Endodermal cell (in vitro differentiated cells): Measurements from ENCODE around the gene DRD3. TPM values are rescaled to one million over a fixed set of nuclear protein-coding genes. Genes with fewer than 3 reads are reported as not detected.

Experiments used
- DNase-seq: peaks from one replicate; pipeline ENCODE4 v3.0.0-alpha.2; 2017
- H3K27ac ChIP-seq: 2 replicates; pipeline ENCODE4 v1.5.1; 2013; ENCODE audit warnings: mild to moderate bottlenecking, low read depth, low read length, moderate library complexity
- H3K27me3 ChIP-seq: 2 replicates; pipeline ENCODE4 v1.6.1; 2013; ENCODE audit warnings: mild to moderate bottlenecking, low read length, moderate library complexity; ENCODE audit not compliant: insufficient read depth, control insufficient read depth, poor library complexity, severe bottlenecking
- H3K36me3 ChIP-seq: 2 replicates; pipeline ENCODE4 v1.7.0; 2013; ENCODE audit warnings: mild to moderate bottlenecking, low read length, moderate library complexity; ENCODE audit not compliant: control insufficient read depth, insufficient read depth
- H3K4me1 ChIP-seq: one replicate; pipeline ENCODE4 v1.7.0; 2013; ENCODE audit warnings: low read length; ENCODE audit not compliant: control insufficient read depth, insufficient read depth
- H3K4me3 ChIP-seq: 2 replicates; pipeline ENCODE4 v1.5.1; 2013; ENCODE audit warnings: mild to moderate bottlenecking, low read length, moderate library complexity
- H3K9ac ChIP-seq: 2 replicates; pipeline ENCODE4 v1.6.1; 2013; ENCODE audit warnings: mild to moderate bottlenecking, low read length, moderate library complexity; ENCODE audit not compliant: poor library complexity, severe bottlenecking; ENCODE audit errors: extremely low read depth
- H3K9me3 ChIP-seq: 2 replicates; pipeline ENCODE4 v1.6.1; 2013; ENCODE audit warnings: mild to moderate bottlenecking, low read length, moderate library complexity; ENCODE audit not compliant: control insufficient read depth
- H3K27ac Mint-ChIP-seq: 2 replicates; pipeline ENCODE4 v1.8.0; 2020; ENCODE audit warnings: mixed read lengths
- H3K27me3 Mint-ChIP-seq: 2 replicates; pipeline ENCODE4 v1.8.0; 2021; ENCODE audit warnings: mild to moderate bottlenecking, mixed read lengths; ENCODE audit not compliant: insufficient read depth
- H3K36me3 Mint-ChIP-seq: 2 replicates; pipeline ENCODE4 v1.8.0; 2020; ENCODE audit warnings: low read depth, mixed read lengths
- H3K4me1 Mint-ChIP-seq: 2 replicates; pipeline ENCODE4 v1.8.0; 2020; ENCODE audit warnings: mixed read lengths
- H3K4me3 Mint-ChIP-seq: 2 replicates; pipeline ENCODE4 v1.8.0; 2020; ENCODE audit warnings: mild to moderate bottlenecking, moderate library complexity, mixed read lengths
- H3K9me3 Mint-ChIP-seq: 2 replicates; pipeline ENCODE4 v1.8.0; 2020; ENCODE audit warnings: mild to moderate bottlenecking, mixed read lengths
- WGBS, 2 experiments: methylation state at CpG; one replicate each; pipeline versions ENCODE4 v1.1.5 to v1.1.7; 2013; ENCODE audit warnings: missing lambda C conversion rate in 2 of 2, mixed read lengths in 1 of 2; ENCODE audit not compliant: insufficient coverage in 1 of 2, insufficient read length in 1 of 2; 5-methylcytosine and 5-hydroxymethylcytosine counted together
- total RNA-seq, 2 donors: library from RNA; stranded (reverse); fragmentation: NEBNext Ultra II Directional in 1 of 2; extraction: Animal tissue kit (Norgen Biotek cat#: 25700) in 1 of 2; gene quantifications; 2 replicates in 1 of 2; 3 replicates in 1 of 2; pipeline ENCODE4 v1.2.1, GENCODE V29; 2021
- TF ChIP-seq, protein P1 (sequence below): fragments of 200-600 bp; sonication (generic); conservative IDR thresholded peaks from 2 replicates; pipeline ENCODE4 v1.5.0; 2021; ENCODE audit warnings: antibody characterized with exemption, mild to moderate bottlenecking

DRD3 gene
- total RNA-seq, 2 donors from 2014 or later: not detected

DNA sequence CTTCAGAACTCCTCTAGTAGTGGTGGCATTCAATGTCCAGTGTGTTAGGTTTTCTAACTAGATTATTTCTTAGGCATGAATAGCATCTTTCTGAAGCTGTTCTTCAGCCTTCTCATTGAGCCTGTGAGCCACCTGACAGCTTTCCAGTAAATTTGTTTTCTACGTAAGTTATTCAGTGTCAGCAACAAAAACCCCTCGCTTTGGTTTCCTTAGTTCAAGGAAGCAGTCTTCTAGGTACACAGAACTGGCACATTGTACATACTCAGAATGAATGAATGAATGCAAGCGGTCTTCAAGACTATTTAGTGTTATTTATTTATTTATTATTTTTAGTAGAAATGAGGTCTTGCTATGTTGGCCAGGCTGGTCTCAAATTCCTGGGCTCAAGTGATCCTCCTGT is 44.9 kb downstream of the DRD3 start:
- H3K4me1 Mint-ChIP-seq: no peaks in the 10 kb centered on the region
- H3K27me3 Mint-ChIP-seq: no peaks in the 10 kb centered on the region
- Histone ChIP-seq H3K4me3 (no peak overlapping the region), H3K36me3 (no peaks in the 10 kb centered on the region), H3K27me3 (no peaks in the 10 kb centered on the region), H3K9ac (no peak overlapping the region), H3K27ac (no peak overlapping the region), H3K9me3 (no peaks in the 10 kb centered on the region), H3K4me1 (no peaks in the 10 kb centered on the region)
- no peak overlapping the region for H3K4me3 Mint-ChIP-seq
- no peak overlapping the region for H3K27ac Mint-ChIP-seq
- TF ChIP-seq, protein P1, sequence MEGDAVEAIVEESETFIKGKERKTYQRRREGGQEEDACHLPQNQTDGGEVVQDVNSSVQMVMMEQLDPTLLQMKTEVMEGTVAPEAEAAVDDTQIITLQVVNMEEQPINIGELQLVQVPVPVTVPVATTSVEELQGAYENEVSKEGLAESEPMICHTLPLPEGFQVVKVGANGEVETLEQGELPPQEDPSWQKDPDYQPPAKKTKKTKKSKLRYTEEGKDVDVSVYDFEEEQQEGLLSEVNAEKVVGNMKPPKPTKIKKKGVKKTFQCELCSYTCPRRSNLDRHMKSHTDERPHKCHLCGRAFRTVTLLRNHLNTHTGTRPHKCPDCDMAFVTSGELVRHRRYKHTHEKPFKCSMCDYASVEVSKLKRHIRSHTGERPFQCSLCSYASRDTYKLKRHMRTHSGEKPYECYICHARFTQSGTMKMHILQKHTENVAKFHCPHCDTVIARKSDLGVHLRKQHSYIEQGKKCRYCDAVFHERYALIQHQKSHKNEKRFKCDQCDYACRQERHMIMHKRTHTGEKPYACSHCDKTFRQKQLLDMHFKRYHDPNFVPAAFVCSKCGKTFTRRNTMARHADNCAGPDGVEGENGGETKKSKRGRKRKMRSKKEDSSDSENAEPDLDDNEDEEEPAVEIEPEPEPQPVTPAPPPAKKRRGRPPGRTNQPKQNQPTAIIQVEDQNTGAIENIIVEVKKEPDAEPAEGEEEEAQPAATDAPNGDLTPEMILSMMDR: no peak
- no peaks in the 10 kb centered on the region for H3K36me3 Mint-ChIP-seq
- WGBS, 2 experiments: 97 to 100% methylated on average over 2 to 3 of the region's 3 CpGs
- no peaks in the 10 kb centered on the region for H3K9me3 Mint-ChIP-seq
- no peak for DNase-seq

DNA sequence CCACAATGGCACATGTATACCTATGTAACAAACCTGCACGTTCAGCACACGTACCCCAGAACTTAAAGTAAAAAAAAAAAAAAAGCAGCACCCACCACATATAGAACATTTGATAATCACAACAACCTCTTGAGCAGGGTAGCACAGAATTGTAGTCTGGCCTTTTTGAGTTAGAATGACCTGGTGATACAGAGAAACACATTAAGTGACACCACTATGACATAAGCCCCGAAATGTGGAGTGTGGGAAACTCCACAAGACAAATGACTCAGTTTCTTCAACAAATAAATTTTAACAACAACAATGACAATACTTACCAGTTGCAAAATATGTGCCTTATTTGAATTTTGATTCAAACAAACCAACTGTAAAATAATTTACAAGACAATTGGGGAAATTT is 46.4 kb downstream of the DRD3 start:
- Mint-ChIP-seq H3K4me1 (no peaks in the 10 kb centered on the region), H3K4me3 (no peak overlapping the region), H3K9me3 (no peaks in the 10 kb centered on the region), H3K27ac (no peak overlapping the region), H3K36me3 (no peaks in the 10 kb centered on the region), H3K27me3 (no peaks in the 10 kb centered on the region)
- Histone ChIP-seq H3K27me3 (no peaks in the 10 kb centered on the region), H3K4me1 (no peaks in the 10 kb centered on the region), H3K9me3 (no peaks in the 10 kb centered on the region), H3K27ac (no peak overlapping the region), H3K9ac (no peak overlapping the region), H3K36me3 (no peaks in the 10 kb centered on the region), H3K4me3 (no peak overlapping the region)
- no peak for DNase-seq
- TF ChIP-seq, protein P1: no peak
- WGBS, 2 experiments: 96 to 100% methylated on average over 1 to 3 of the region's 3 CpGs

DNA sequence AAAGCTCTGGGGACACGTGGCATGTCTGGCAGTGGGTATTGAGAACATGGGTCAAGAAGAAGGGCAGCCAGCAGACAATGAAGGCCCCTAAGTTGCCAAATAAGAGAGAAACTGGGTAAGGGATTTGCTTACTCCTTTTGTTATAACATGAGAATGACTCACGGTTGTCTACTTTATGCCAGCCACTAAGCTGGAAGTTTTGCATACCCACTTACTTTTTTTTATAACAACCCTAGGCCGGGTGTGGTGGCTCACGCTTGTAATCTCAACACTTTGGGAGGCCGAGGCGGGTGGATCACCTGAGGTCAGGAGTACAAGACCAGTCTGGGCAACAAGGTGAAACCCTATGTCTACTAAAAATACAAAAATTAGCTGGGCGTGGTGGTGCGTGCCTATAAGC is 50.0 kb downstream of the DRD3 start:
- 95 to 97% methylated on average over 7 to 8 of the region's 8 CpGs for WGBS, 2 experiments
- Mint-ChIP-seq H3K36me3 (no peaks in the 10 kb centered on the region), H3K9me3 (no peaks in the 10 kb centered on the region), H3K4me3 (no peak overlapping the region), H3K27ac (no peak overlapping the region), H3K4me1 (no peaks in the 10 kb centered on the region), H3K27me3 (no peaks in the 10 kb centered on the region)
- Histone ChIP-seq H3K9ac (no peak overlapping the region), H3K36me3 (no peaks in the 10 kb centered on the region), H3K4me1 (no peaks in the 10 kb centered on the region), H3K9me3 (no peaks in the 10 kb centered on the region), H3K4me3 (no peak overlapping the region), H3K27me3 (no peaks in the 10 kb centered on the region), H3K27ac (no peak overlapping the region)
- DNase-seq: no peak
- TF ChIP-seq, protein P1: no peak
